Activated T-cell treated with anti-CD3 and anti-CD28 coated beads, Interleukin-2, amount 50 U/mL, for 1 hour (primary cell): ENCODE measurements around the gene EMILIN2.
"Not testable (repeated sequence)": the region's sequence is repeated elsewhere in the genome, so short reads cannot be mapped to it uniquely, and the experiment has no call there.

Source experiments
- DNase-seq: peaks from one replicate; pipeline ENCODE4 v3.0.0-alpha.2; 2020

EMILIN2 gene

DNA sequence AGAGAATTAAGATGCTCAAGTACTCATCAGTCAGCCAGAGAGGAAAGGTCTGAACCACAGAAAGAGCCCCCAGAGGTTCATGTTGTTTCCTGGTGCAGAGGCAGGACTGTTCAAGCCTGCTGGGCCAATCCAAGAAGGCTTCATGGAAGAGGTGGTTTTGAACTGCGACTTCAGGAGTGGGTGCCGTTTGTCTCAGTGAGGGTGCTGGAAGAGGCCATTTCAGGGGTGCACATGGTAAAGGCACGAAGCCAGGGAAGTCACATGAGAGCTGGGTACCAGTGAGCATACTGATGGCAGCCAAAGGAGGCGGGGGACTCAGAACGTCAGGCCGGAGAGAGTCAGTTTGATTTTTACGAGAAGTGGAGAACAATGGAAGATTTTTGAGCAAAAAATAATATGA lies 55.5 kb downstream of the EMILIN2 start:
- DNase-seq, result no peak

DNA sequence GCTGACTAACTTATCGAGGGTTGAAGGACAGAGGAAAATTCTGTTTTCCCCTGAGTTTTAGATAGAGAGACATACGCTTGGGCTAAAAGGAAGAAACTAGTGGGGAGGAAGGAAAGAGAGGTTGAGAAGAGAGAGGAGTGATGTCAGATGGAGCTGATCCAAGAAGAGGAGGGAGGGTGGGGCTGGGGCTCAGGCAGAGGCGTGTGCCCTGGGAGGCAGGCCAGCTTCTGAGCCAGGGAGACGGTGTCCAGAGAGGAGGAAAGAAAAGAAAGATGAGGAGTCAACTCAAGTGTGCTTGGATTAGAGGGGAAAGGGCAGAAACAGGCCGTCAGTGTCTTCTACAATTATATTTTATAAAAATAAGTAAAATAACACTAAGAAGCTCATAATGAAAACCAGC lies 56.2 kb downstream of the EMILIN2 start:
- no peak for DNase-seq

DNA sequence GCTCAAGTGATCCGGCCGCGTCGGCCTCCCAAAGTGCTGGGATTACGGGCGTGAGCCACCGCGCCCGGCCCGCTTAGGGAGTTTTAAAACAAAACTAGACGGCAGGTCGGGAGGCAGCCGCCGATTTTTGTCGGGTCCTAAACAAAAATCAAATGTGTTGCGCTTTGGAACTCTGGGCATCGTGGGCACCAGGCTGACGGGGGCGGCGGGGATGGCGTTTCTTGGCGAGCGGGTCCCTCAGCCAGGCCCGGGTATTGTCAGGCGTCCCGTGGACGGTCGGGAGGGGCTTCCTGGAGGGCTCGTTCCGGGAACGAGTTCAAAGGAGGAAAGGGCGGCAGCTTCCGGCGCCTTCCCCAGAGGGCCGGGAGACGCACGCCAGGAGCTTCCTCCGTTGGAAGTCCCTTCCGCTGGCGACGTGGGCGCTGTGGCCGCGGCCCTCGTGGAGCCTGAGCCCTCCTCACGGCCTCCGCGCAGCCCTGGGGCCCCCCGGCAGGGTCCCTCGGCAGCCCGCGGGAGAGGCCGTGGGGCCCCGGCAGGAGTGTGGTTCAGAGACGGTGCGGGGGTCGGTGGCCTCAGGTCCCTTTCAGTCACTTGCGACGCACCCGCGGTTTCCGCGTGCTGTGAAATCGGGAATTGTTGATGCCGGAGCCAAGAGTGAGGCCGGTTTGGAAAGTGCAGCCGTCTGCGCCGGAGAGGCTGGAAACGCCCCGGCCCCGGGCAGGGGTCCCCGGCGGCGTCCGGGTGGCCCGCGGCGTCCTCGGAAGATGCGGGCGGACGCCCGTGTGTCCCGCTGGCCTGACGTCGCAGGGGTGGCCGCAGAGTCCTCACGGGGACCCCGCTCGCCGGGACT lies 59.3 kb downstream of the EMILIN2 start:
- DNase-seq, result peak; percentile 58

DNA sequence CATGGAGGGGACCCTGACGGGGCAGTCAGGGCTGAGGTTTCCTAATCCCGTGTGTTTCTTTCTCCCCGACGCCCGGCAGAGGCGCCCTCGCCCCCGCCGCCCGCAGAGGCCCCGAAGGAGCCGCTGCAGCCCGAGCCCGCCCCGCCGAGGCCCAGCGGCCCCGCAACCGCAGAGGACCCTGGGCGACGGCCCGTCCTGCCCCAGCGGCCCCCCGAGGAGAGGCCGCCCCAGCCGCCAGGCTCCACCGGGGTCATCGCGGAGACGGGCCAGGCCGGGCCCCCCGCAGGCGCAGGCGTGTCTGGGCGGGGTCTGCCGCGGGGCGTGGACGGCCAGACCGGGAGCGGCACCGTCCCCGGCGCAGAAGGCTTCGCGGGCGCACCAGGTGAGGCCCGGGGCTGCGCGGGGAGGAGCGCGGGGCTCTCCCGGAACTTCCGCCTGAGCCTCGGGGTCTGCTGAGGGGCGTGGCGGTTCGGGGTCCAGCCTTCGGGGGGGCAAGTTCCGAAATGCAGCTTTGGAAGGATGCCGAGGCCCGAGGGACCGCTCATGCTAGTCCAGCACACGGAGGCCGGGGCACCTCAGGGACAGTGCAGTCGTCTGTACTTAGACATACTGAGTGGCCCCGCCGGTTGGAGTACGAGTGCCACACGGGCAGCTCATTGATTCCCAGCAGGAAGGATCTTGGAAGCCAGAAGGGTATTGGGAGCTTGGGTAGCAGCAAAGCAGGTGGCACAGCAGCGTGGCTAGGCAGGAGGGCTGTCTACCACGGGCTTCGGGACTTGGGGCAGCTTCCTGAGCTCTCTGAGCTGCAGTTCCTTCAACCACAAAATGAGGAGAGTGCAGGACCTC lies 60.1 kb downstream of the EMILIN2 start:
- DNase-seq, result peak; percentile 71

DNA sequence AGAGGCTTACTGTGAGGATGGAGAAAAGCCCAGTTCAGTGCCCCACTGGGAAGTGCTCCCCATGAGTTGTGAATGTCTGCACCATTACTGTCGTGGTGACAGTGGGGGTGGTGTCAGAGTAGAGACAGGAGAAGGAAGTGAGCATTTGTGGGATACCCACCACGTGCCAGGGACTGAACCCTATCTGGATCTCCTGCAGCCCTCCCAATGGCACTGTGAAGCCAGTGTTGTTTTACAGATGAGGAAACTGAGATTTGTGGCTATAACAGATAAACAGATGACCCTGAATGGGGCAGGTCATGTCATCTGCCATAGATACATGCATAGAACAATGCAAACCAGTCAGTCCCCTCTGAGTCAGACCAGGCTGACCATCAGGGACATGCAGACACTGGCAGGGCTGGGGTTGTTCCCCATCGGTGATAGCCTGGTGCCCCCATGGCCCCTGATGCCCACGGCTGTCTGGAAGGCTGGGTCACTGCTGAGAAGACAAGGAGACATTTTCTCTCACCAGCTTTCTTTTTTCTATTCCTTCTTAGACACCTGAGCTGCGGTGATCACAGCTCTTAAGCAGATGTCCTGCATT lies 60.8 kb downstream of the EMILIN2 start:
- DNase-seq, result no peak

DNA sequence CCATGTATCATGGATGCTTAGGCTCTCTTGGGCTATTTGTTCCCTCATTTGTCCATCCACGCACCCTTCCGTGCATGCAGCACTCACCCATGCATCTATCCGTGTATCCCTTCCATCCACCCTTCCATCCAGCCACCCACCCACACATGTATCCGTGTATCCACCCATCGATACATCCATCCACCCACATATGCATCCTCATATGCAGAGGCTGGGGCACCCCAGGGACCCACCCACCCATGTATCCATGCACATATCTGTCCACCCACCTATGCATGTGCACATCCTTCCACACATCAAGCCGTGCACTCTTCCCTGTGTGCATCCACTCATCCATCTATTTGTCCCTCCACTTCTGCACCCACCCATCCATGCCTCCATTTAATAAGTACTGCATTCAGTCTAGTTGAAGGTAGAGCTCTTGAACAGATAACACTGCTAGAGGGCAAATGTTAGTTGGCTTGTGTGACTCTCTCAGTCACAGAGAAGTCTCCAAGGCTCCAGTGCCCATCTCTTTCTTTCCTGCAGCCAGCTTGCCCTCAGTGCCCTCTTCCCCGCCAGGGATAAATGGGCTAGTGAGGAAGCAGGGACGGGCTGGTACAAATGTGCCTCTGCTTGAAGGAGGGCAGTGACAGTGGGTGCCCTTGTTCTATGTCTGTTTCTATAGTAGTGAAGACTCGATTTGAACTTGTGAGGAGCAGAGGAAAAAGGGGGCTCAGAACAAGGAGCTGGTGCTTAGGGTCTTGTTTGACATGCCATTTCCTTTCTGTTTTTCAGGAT lies 61.5 kb downstream of the EMILIN2 start:
- no peak for DNase-seq

DNA sequence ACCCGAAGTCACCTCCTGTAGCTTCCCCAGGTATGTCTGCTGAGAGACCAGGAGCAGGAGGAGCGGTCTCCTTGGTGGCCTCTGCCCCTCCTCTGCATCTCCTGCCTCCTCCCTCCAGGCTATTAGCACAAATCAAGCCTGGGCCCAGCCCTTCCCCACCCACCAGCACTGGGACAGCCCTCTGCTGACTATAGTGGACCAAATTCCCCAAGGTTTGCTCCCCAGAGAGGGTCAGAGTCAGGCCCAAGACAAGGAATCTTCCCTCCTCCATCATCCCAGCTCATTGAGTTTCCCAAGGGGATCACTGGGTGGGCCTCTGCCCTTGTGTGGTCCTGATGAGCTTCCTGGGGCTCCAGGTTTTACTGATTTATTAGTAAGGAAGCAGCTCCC lies 62.1 kb downstream of the EMILIN2 start:
- DNase-seq, result no peak

DNA sequence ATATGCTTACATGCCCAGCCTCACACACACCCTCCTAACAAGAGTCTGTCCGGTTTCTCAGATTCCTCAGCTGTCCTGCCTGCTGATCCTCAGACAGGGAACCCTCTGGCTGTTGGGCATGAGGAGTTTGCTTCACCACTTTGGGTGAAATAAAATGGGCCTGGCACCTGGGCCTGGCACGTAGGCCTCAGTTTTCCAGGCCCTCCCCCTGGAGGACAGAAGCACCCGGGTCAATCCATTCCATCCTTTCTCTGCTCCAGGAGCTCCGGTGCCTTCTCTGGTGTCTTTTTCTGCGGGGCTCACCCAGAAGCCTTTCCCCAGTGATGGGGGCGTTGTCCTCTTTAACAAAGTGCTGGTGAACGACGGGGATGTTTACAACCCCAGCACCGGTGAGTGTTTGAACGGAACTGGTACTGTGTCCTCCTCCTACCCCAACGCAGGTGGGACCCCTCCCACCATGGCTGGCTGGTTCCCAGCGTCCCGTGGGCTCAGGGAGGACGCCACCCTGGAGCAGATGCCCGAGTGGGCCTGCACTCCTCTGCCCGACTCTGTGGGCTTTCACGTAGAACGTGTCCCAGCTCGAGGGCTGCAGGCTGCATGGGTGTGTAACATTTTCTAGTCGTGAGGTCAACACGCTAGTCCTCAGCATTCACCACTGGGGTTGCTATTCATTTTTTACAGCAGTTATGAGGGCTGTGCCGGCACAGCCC lies 62.8 kb downstream of the EMILIN2 start:
- no peak for DNase-seq

DNA sequence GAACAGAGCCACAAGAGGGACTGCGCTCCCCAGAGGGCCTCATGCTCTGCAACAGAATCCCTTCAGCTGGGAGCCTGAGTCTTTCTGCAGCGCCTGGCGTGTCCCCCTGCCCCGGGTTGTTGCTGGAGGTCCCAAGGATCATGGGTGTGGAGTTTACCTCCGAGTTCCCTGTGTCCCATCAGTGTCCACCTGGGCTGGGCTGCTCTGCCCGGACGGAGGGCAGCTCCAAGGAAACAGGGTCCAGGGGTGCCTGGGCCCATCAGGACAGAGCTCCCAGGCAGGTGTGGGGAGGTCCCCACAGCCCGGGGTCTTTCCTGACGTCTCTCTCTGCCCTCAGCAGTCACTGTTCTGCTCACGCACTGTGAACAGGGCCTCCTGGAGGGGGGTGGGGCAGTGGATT lies 63.5 kb downstream of the EMILIN2 start:
- no peak for DNase-seq

DNA sequence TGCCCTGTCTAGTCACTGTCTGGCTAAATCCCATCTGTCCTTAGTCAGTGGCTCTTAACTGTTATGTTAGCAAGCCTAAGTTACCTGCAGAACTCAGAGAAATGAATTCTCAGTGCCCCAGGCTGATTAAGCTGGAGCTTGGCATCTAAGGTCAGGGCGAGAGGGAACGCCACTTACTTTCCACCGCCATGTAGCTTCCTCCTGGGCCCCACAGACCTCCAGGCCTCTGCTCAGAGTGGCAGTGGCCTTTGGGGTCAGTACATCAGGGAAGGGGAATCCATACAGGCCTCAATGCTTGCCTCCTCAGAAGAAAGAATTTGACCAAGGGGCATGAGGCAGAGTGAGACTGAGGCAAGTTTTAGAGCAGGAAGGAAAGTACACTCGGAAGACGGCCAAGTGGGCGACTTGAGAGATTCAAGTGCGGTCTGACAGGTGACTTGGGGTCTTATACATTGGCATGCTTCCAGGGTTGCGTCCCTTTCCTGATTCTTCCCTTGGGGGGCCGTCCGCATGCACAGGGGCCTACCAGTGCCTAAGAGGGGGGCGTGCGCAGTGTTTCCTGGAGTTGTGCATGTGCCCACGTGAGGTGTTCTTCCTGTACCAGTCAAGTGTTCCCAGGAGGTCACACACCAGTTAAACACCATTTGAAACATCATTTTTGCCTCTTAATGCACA lies 64.1 kb downstream of the EMILIN2 start:
- DNase-seq, result no peak

DNA sequence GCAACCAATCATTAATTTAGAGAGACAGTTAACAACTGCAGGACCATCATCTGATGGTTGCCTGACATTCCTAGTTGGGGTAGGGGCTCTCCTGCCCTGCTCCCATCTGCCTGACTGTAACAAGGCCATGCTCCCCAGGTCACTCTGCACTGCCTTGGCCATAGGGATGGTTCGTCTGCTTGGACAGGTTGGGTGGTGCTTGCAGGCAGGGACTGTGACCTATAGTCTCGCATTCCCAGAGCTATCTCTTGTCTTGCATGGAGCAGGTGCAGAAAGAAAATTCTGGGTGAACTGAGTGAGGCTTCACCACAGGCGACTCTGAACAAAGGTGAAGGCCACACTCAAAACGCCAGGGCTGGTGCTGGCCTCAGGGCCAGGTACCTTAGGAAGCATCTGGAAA lies 64.7 kb downstream of the EMILIN2 start:
- DNase-seq, result no peak

DNA sequence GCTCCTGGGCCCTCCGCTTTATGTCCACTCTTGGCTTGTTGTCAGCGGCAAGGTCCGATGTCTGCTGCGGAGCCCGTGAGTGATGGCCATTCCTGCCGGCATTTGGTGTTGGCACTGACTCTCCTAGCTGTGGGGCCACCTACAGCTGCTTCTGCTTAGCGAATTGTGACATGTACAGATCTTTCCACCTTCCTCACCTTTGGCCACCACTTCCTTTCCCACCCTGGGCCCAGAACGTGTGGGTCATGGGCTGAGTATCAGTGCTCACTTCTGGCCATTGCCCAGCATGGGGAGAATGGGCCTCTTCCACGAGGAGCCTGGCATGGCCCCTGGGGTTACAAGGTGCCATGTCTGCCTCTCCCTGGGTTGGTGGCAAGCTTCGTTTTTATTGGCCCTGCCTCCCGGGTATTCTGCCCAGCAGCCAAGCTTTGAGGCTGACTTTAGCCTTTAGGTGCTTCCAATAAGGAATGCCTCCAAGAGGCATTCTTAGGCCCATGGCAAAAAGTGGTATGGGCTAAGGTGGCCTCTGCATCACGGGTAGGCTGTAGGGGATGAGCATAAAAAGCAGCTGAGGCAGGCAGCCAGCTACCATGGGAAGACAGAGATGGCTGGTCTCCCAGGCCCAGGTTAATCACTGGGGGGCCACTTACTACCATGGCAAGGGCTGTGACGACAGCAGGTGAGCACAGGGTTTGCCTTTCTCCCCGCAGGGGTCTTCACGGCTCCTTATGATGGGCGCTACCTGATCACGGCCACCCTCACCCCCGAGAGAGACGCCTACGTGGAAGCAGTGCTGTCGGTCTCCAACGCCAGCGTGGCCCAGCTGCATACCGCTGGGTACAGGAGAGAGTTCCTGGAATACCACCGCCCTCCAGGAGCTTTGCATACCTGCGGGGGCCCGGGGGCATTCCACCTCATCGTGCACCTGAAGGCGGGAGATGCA lies 65.8 kb downstream of the EMILIN2 start:
- DNase-seq, result no peak

DNA sequence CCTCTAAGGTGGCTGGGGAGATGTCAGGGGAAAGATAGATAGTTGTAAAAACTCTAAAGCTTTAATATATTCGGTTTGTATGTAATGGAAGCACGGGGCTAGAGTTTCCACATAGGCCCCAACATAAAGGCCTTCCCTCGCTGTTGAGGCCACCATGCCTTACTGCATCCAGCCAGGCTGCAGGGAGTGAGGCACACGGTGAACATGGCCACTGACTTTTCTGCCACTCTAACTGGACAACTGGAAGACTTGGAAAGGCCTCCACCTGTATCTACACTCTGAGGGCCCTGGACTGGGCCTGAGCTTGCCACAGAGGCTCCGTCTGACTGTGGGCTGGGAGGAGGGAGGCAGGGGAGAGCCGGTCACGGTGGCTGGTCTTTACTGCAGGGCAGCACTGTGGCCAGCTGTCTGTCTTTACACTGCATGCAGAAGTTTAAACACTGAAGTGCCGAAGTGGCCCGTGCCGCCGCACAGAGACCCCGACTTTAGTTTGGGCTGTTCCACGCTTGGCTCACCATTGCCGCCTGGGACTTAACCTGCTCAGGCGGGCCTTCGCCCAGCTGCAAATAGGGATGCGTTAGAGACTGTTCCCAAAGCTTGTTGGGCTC lies 66.7 kb downstream of the EMILIN2 start:
- DNase-seq, result no peak

DNA sequence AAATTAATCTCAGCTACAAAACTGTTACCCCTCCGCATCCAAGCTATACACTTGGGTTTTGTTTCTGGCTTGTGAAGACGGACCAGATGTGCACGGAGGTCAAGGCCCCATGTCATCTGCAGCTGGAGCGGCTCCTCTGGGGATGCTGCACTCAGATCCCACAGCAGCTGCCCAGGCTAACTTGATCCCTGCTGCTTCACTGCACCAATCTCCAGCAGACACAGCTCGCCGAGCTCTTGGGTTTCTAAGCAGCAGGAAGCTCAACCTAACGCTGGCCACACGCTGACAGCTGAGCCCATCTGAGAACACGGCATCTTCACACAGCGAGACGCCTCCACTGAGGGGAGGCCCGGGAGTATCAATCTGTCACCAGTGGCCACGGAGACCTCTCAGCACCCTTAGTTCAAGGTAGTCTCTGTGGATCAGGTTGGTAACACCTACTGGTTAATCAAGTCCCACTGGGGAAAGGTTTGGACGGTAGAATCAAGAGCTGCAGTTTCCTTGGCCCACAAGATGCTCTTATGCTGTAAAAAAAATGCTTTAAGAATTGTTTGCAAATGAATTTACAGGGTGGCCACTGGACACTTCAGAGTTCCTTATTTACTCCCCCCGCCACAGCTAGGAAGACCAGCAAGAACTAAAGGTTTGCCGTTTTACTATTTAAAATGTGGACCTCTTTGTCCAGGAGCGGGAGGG lies 67.5 kb downstream of the EMILIN2 start:
- no peak for DNase-seq

DNA sequence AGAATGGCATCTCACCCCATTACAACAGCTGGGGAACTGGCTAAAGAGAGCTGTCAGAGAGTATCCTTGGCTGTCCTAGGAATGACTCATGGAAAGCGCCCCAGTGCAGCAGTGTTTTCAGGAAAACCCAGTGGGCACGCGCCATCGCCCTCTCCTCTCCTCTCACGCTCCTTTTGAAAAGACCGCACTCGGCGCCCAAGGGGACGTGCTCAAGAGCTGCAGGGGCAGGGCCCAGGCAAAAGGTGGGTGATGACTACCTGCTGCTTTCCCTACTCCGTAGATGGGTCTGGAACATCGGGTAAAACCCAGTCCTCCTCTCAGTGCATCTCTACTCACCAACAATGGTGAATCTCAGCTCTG lies 68.1 kb downstream of the EMILIN2 start:
- DNase-seq, result no peak

DNA sequence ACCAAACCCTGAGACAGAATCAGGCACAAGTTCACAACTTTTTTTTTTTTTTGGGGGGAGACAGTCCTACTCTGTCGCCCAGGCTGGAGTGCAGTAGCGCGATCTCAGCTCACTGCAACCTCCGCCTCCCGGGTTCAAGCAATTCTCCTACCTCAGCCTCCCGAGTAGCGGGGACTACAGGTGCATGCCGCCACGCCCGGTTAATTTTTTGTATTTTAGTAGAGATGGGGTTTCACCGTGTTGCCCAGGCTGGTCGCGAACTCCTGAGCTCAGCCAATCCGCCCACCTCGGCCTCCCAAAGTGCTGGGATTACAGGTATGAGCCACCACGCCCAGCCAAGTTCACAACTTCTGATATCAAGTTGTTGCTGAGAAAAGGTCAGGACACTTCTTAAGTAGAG lies 68.7 kb downstream of the EMILIN2 start:
- not testable (repeated sequence) for DNase-seq

DNA sequence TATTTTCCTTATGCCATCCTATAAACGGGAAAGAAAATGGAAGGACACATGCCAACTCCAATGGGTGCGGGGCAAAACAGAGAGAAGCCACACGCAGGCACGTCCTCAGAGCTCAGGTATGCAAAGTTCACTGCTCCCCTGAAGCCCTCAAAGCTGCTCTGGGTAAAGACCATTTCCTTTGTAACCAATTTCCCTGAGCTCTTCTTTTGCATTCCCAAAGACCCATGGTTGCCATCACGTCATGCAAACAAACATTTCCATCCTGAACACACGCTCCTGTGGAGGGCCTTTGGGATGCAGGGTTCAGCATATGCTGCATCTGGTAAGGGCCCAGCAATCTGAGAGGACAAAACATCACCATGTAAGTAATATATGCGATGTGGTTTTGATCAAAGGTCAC lies 69.4 kb downstream of the EMILIN2 start:
- no peak for DNase-seq

DNA sequence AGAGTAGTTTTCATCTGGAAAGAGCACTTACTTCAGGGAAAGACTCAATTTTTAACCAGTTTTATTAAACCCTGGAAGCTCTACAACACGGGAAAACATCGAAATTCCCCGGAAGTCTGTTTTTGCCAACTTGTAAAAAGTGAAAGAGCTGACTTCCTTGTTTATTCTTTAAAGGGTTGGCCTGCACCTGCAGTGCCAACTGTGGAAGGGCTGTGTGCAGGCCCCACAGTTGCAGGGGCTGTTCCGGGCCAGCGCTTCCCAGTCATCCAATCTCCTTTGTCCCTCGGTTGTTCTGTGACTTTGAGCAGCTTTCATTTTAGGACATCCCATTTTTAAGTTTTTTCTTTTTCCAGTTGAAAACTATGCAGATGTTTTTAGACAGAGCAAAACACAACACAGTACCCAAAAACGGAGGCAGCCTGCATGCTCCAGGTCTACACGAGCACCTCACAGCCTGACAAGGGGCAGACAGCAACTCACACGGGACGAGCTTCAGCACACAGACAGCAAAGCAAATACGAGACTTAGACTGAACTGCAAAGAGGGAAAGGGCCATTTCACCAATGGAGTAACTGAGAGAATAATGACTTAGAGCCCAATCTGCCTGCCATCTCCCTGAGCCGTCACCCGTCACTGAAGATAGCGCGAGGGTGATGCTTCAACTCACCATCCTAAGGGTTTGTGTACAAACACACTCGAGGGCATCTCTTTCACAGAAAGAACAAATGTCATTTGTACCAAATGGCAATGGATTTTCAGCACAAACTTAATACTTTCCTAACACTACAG lies 70.6 kb downstream of the EMILIN2 start:
- no peak for DNase-seq
